Esophagus squamous epithelium (tissue), 4 donors: Measurements from ENCODE around the gene AFAP1L2.

ENCODE experiments used
- CTCF ChIP-seq, 6 experiments: fragments of 450-650 bp in 4 of 6; fragments of 200-600 bp in 2 of 6; sonication (generic) in 2 of 6; IDR thresholded peaks; one replicate each; pipeline ENCODE4 v1.5.1; 2016 to 2019; ENCODE audit warnings: antibody characterized with exemption in 6 of 6, mild to moderate bottlenecking in 4 of 6, moderate library complexity in 4 of 6
- POLR2A ChIP-seq, 4 donors: fragments of 450-650 bp; IDR thresholded peaks; one replicate each; pipeline ENCODE4 v1.6.1; 2017; ENCODE audit warnings: antibody characterized with exemption in 4 of 4, mild to moderate bottlenecking in 4 of 4, moderate library complexity in 3 of 4

GRCh38 chr10:114380060-114380459 lies 24.2 kb downstream of the AFAP1L2 start:
- no peak for TF ChIP-seq CTCF (IDR thresholded peaks at IDR 0.05)
- TF ChIP-seq POLR2A (IDR thresholded peaks at IDR 0.05) = no peak
